ENCODE results near the gene SIGLEC5. TPM values are rescaled to one million over a fixed set of nuclear protein-coding genes. Genes with fewer than 3 reads are reported as not detected.
"Not testable (repeated sequence)": the region's sequence is repeated elsewhere in the genome, so short reads cannot be mapped to it uniquely, and the experiment has no call there.

Gene SIGLEC5
- total RNA-seq, 1 experiment from 2014 or later: not detected

- Histone ChIP-seq H3K27ac (ENCODE audit: low read depth, low read length, poor library complexity, severe bottlenecking) (no peak overlapping the region), H3K9me3 (ENCODE audit: low read depth, low read length, poor library complexity, severe bottlenecking) (no peaks in the 10 kb centered on the region), H3K36me3 (ENCODE audit: insufficient read depth, low read length, poor library complexity, severe bottlenecking) (no peaks in the 10 kb centered on the region), H3K27me3 (replicated peaks; ENCODE audit: insufficient read depth, low read depth, low read length, poor library complexity) (peaks cover 29% of the 10 kb centered on the region), H3K4me1 (ENCODE audit: insufficient read depth, low read length, poor library complexity, severe bottlenecking) (no peaks in the 10 kb centered on the region), H3K4me3 (ENCODE audit: low read depth, low read length, poor library complexity, severe bottlenecking) (no peak overlapping the region)
- ChIA-PET POLR2A (ENCODE audit: low non-redundant PET) (no interaction called here), CTCF (no interaction called here)
- intact Hi-C loops (cut with micrococcal nuclease; ENCODE audit: unreplicated experiment): loop anchor here (2.0 kb wide), 1 partner anchor 19 kb away; no protein-coding TSS in a partner anchor
- DNase-seq (ENCODE audit: low spot score): no peak
- TF ChIP-seq CTCF (conservative IDR thresholded peaks at IDR 0.05; ENCODE audit: low read depth, low read length) (no peak), EZH2 (IDR thresholded peaks at IDR 0.05; ENCODE audit: borderline replicate concordance, low read depth, low read length, poor library complexity, severe bottlenecking) (no peak)
- BruUV-seq (replicated peaks): no TSS peak
These were observed 17.1 kb upstream of the SIGLEC5 start for GRCh38 chr19:51647318-51647717.

- DNase-seq (ENCODE audit: low spot score); H3K4me3 ChIP-seq (ENCODE audit: low read depth, low read length, poor library complexity, severe bottlenecking); H3K27ac ChIP-seq (ENCODE audit: low read depth, low read length, poor library complexity, severe bottlenecking); BruUV-seq (replicated peaks); POLR2A ChIA-PET (ENCODE audit: low non-redundant PET); CTCF ChIA-PET; H3K36me3 ChIP-seq (ENCODE audit: insufficient read depth, low read length, poor library complexity, severe bottlenecking); H3K9me3 ChIP-seq (ENCODE audit: low read depth, low read length, poor library complexity, severe bottlenecking); H3K4me1 ChIP-seq (ENCODE audit: insufficient read depth, low read length, poor library complexity, severe bottlenecking): not testable (repeated sequence)
- peaks cover 33% of the 10 kb centered on the region for H3K27me3 ChIP-seq (replicated peaks; ENCODE audit: insufficient read depth, low read depth, low read length, poor library complexity)
- intact Hi-C loops (cut with micrococcal nuclease; ENCODE audit: unreplicated experiment): loop anchor here (2.0 kb wide), 1 partner anchor 18 kb away; no protein-coding TSS in a partner anchor
These were observed 16.5 kb upstream of the SIGLEC5 start, which contains the start of gene SIGLEC14 for GRCh38 chr19:51646730-51647129. TSS of gene SIGLEC14 (minus strand) at chr19:51646825. CDS start at chr19:51646759, 66 bp downstream.

- ChIA-PET CTCF (no interaction called here), POLR2A (ENCODE audit: low non-redundant PET) (no interaction called here)
- Histone ChIP-seq H3K4me3 (ENCODE audit: low read depth, low read length, poor library complexity, severe bottlenecking) (no peak overlapping the region), H3K36me3 (ENCODE audit: insufficient read depth, low read length, poor library complexity, severe bottlenecking) (no peaks in the 10 kb centered on the region), H3K27me3 (replicated peaks; ENCODE audit: insufficient read depth, low read depth, low read length, poor library complexity) (peaks cover 32% of the 10 kb centered on the region), H3K27ac (ENCODE audit: low read depth, low read length, poor library complexity, severe bottlenecking) (no peak overlapping the region), H3K9me3 (ENCODE audit: low read depth, low read length, poor library complexity, severe bottlenecking) (no peaks in the 10 kb centered on the region), H3K4me1 (ENCODE audit: insufficient read depth, low read length, poor library complexity, severe bottlenecking) (no peaks in the 10 kb centered on the region)
- DNase-seq (ENCODE audit: low spot score): no peak
- no TSS peak for BruUV-seq (replicated peaks)
- intact Hi-C loops (cut with micrococcal nuclease; ENCODE audit: unreplicated experiment): no loop called here
- TF ChIP-seq EZH2 (IDR thresholded peaks at IDR 0.05; ENCODE audit: borderline replicate concordance, low read depth, low read length, poor library complexity, severe bottlenecking) (no peak), CTCF (conservative IDR thresholded peaks at IDR 0.05; ENCODE audit: low read depth, low read length) (no peak)
These were observed 14.6 kb upstream of the SIGLEC5 start for GRCh38 chr19:51644636-51645271.

GRCh38 chr19:51641648-51642047 lies 11.4 kb upstream of the SIGLEC5 start:
- intact Hi-C loops (cut with micrococcal nuclease; ENCODE audit: unreplicated experiment): no loop called here
- Histone ChIP-seq H3K9me3 (ENCODE audit: low read depth, low read length, poor library complexity, severe bottlenecking) (no peaks in the 10 kb centered on the region), H3K27ac (ENCODE audit: low read depth, low read length, poor library complexity, severe bottlenecking) (no peak overlapping the region), H3K4me3 (ENCODE audit: low read depth, low read length, poor library complexity, severe bottlenecking) (no peak overlapping the region), H3K36me3 (ENCODE audit: insufficient read depth, low read length, poor library complexity, severe bottlenecking) (no peaks in the 10 kb centered on the region), H3K4me1 (ENCODE audit: insufficient read depth, low read length, poor library complexity, severe bottlenecking) (no peaks in the 10 kb centered on the region), H3K27me3 (replicated peaks; ENCODE audit: insufficient read depth, low read depth, low read length, poor library complexity) (peaks cover 14% of the 10 kb centered on the region)
- no peak for DNase-seq (ENCODE audit: low spot score)
- ChIA-PET CTCF (no interaction called here), POLR2A (ENCODE audit: low non-redundant PET) (no interaction called here)
- TF ChIP-seq EZH2 (IDR thresholded peaks at IDR 0.05; ENCODE audit: borderline replicate concordance, low read depth, low read length, poor library complexity, severe bottlenecking): no peak
- no peak for TF ChIP-seq CTCF (conservative IDR thresholded peaks at IDR 0.05; ENCODE audit: low read depth, low read length)
- no TSS peak for BruUV-seq (replicated peaks)

All from A673 (cell line).